Measurements from ENCODE around the gene SF3B6. TPM values are rescaled to one million over a fixed set of nuclear protein-coding genes. Genes with fewer than 3 reads are reported as not detected.
A peak's percentile ranks its signal among the peaks of the same experiment; 100 is the strongest.

The SF3B6 gene
- total RNA-seq (ENCODE audit: low replicate concordance), result 162 and 191 TPM in 2 replicates

- H3K4me3 ChIP-seq (ENCODE audit: low read depth, low read length), result peak within 1 kb of the TSS; percentile 99
- peak; percentile 98 for DNase-seq (ENCODE audit: low read depth)
- TF ChIP-seq CTCF (IDR thresholded peaks at IDR 0.05; ENCODE audit: insufficient read depth, low read length), result no peak
Observed at GRCh38 chr2:24075915-24076848, at the start of gene SF3B6. SF3B6 (minus strand) TSS chr2:24076326; CDS start chr2:24076229, 97 bp downstream.

- no peak for TF ChIP-seq CTCF (IDR thresholded peaks at IDR 0.05; ENCODE audit: insufficient read depth, low read length)
Observed at GRCh38 chr2:24123922-24124580, 47.9 kb upstream of the SF3B6 start.

GRCh38 chr2:24123195-24123921 lies 47.2 kb upstream of the SF3B6 start, which contains the start of the genes FAM228B and PFN4:
FAM228B (plus strand) TSS chr2:24123469; CDS start chr2:24124362, 893 bp downstream.
PFN4 (minus strand) TSS chr2:24123334; CDS start chr2:24122535, 799 bp downstream.
- TF ChIP-seq CTCF (IDR thresholded peaks at IDR 0.05; ENCODE audit: insufficient read depth, low read length), result no peak
- peak; percentile 76 for DNase-seq (ENCODE audit: low read depth)
- H3K4me3 ChIP-seq (ENCODE audit: low read depth, low read length), result peak within 1 kb of the TSS; percentile 83

More at GRCh38 chr2:24123922-24124580, 47.9 kb upstream of the SF3B6 start:
- H3K4me3 ChIP-seq (ENCODE audit: low read depth, low read length), result peak overlapping the region; percentile 83
- DNase-seq (ENCODE audit: low read depth), result peak; percentile 49

GRCh38 chr2:24122366-24123194 lies 46.5 kb upstream of the SF3B6 start:
- TF ChIP-seq CTCF (IDR thresholded peaks at IDR 0.05; ENCODE audit: insufficient read depth, low read length), result no peak
- H3K4me3 ChIP-seq (ENCODE audit: low read depth, low read length), result peak overlapping the region; percentile 83
- DNase-seq (ENCODE audit: low read depth), result peak; percentile 18

- no peak overlapping the region for H3K4me3 ChIP-seq (ENCODE audit: low read depth, low read length)
- peak; percentile 50 for DNase-seq (ENCODE audit: low read depth)
- TF ChIP-seq CTCF (IDR thresholded peaks at IDR 0.05; ENCODE audit: insufficient read depth, low read length), result no peak
Observed at GRCh38 chr2:24121469-24121868, 45.3 kb upstream of the SF3B6 start.
